ENCODE results near the gene ATL2.

GRCh38 chr2:38256610-38257009 is 120.5 kb downstream of the ATL2 start:
- TF ChIP-seq CTCF (tag by site-specific recombination; IDR thresholded peaks at IDR 0.05) (no peak), ZBTB17 (tag by site-specific recombination; IDR thresholded peaks at IDR 0.05) (no peak), KLF17 (tag by site-specific recombination; IDR thresholded peaks at IDR 0.05) (no peak), ZNF416 (tag by site-specific recombination; IDR thresholded peaks at IDR 0.05) (no peak), TRIM28 (IDR thresholded peaks at IDR 0.05; ENCODE audit: borderline replicate concordance, low read length) (no peak), ZNF560 (tag by site-specific recombination; IDR thresholded peaks at IDR 0.05; ENCODE audit: borderline replicate concordance) (no peak), ZNF24 (tag by site-specific recombination; IDR thresholded peaks at IDR 0.05) (no peak), GLIS1 (tag by site-specific recombination; IDR thresholded peaks at IDR 0.05) (no peak)

Measured in HEK293 (cell line).